GM19452 (cell line): ENCODE measurements around the gene NCBP3.
"Not testable (repeated sequence)": the region's sequence is repeated elsewhere in the genome, so short reads cannot be mapped to it uniquely, and the experiment has no call there.

Experiments
- ATAC-seq: cut with Tn5 transposase; IDR thresholded peaks from one replicate; pipeline ENCODE4 v1.9.1; 2021; ENCODE audit not compliant: unreplicated experiment

Gene NCBP3

DNA sequence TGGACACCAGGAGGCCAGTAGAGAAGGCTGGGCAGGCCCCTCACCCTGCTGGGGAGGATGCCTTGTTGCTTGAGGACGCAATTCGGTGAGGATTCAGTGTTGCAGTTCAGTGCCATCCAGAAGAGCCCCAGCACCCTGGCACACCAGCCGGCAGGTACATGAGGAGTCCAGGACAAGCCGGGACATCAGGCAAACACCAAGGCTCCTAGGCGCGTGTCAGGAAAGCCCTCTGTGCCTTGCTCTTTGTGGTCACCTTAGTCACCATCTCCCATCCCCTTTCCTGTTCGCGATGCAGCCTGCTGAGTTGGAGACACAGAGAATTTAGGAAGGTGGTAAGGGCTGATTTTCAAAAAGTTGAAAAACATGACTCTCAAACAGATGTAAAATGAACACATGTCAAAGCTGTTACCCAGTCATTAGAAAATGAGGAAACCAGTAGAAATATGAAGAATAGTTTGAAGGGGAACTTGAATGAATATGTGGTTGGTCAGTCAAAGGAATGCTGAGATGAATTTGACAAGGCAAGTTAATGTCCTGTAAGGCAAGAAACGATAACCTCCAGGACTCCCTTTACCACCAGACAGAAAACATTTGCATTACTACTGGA is 2.3 kb upstream of the NCBP3 start:
- no peak for ATAC-seq

DNA sequence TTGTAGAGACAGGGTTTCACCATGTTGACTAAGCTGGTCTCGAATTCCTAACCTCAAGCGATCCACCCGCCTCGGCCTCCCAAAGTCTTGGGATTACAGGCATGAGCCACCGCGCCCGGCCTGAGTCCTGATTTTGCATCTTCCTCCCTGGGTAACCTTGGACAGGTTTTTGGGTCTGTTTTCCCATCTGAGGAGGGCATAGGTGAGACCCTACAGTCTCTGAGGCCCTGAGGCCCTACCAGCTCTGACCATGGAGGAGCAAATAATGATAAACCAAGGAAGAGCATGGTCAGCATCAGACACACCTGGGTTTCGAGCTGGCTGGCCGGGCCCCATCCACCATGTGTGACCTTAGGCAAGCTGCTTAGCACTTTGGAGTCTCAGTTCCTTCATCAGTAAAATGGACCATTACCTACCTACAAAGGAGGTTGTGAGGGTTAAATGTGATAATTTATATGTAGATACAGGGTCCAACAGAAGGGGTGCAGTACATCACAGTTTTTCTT is 1.2 kb upstream of the NCBP3 start:
- ATAC-seq: no peak

DNA sequence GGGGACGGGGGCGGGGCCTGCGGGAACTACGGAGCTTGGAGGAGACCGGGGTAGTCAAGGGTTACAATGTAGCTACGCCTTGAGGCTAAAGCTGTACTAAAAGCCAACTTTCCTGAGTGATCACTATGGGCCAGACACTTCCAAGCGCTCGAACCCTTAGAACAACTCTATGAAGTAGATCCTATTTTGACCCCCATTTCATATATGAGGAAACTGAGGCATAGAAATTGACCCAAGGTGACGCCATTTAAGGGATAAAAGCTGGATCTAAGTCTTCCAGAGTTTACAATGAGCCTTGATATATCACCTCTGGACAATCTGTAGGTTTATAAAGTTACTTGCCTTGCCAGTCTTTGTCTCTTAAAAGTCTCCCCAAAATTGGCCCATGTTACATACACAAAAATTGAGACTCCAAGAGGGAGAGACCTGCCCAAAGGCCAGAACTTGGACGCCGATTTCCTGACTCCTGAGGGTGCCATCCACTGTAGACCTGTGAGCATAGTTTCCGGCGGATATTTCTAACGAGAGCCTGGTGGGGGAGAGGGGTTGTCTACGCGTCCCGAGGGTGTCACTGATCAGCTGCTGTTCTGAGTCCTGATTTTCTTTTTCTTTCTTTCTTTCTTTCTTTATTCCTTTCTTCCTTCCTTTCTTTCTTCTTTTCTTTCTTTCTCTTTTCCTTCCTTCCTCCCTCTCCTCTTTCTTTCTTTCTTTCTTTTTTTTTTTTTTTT is 555 bp upstream of the NCBP3 start:
- ATAC-seq: no peak

DNA sequence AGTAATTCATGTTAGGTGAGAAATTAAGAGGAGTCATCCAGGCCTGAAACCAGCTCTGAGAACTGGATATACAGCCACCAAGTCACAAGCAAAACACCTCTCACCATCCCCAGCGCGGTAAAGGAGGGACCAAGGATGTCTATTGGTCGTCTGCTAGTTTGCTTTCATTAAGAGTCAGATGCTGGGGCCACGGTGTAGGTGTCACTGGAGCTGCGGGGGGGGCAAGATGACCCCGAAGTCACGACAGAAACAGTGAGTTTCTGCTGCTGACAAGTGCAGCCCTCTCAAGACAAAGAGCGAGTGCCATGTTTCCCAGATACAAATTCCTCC is 790 bp downstream of the NCBP3 start:
- ATAC-seq: no peak

DNA sequence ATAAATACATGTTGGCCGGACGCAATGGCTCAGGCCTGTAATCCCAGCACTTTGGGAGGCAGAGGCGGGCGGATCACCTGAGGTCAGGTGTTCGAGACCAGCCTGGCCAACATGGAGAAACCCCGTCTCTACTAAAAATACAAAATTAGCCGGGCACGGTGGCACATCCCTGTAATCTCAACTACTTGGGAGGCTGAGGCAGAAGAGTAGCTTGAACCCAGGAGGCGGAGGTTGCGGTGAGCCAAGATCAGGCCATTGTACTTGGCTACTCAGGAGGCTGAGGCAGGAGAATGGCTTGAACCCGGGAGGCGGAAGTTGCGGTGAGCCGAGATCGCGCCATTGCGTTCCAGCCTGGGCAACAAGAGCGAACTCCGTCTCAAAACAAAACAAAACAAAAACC is 1.5 kb downstream of the NCBP3 start:
- ATAC-seq: not testable (repeated sequence)

DNA sequence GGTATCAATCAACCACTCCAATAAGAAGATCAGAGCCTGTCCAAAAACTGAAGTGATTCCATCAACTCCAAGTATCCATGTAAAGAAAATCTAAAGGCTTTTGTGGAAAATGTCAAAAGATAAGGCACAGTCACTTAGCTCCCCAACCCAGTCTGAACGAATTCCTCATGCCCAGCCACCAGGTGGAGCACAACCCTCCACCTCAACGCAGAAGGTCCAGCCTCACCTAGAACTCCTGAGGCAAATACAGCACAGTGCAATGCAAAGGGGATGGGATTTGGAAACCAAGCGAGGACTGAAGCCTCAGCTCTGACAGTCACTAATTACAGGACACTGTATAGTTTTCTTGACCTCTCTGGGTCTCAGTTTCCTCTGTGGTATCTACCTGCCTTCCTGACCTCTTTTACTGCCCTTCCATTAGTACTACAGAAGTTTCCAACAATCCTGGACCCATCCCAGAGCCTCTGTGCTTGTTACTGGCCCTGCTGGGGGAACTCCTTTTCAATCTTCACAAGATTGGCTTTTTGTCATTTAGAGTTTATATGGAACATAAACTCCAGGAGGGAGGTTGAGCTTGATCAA is 2.0 kb downstream of the NCBP3 start:
- no peak for ATAC-seq

DNA sequence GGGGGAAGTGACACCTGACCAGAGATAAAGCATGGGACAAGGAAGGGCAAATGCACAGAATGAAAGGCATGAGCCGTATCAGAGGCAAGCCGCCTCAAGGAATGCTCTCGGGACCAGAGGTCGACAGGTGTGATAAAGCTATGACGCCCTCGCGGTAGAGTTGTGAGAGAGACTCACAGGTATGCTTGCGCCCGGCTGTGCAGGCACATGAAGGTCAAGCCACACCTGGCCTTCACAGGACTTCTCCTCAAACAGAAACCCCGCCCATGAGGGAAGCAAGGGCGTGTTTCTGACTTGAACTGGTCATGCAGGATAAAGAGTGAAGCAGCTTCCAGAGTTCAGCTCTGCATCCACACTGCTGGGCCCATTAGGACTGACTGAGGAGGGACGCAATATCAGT is 7.8 kb downstream of the NCBP3 start:
- no peak for ATAC-seq

DNA sequence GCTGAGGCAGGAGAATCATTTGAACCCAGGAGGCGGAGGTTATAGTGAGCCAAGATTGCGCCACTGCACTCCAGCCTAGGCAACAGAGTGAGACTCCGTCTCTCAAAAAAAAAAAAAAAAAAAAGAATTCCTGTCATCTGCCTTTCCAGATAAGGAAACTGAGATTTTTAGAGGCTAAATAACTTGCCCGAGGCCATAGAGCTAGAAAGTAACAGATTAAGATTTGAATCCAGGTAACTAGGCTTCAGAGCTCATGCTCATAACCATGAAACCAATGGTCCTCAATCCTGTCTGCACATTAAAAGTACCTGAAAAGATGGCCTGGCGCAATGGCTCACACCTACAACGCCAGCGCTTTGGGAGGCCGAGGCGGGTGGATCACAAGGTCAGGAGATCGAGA is 9.5 kb downstream of the NCBP3 start:
- ATAC-seq: no peak

DNA sequence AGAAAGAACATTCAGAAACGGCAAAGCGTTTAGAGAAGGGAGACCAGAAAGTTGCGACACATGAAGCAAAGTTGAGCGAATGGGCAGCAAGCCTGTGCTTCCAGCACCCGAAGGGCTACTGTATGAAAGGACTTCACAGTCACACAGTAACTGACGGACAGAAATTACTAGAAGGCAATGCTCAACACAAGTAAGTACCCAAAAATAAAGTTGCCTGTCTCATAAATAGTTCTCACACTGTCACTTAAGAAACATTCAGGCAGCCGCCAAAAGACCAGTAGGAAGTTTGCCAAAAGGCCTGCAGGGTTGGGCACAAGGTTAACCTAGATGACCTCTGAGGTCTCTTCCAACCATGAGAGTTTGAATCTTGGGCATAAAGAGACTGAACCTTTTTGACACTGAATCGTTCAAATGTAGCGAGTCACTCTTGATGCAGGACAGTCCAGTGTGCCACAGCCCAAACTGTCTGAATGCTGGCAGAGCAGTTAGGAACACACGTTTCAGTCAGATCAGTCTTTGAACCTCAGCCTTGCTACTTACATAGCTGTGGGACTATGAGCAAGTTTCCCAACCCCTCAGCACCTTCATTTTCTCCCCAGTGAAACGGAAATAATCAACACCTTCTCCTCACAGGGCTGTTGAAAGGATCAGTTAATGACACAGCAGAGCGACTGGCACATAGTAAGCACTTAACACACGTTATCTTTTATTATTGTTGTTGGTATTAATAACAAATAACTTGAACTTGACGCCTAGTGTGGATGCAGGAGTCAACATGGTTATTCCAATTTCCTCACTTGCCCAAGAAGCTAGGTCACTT is 10.4 kb downstream of the NCBP3 start:
- no peak for ATAC-seq

DNA sequence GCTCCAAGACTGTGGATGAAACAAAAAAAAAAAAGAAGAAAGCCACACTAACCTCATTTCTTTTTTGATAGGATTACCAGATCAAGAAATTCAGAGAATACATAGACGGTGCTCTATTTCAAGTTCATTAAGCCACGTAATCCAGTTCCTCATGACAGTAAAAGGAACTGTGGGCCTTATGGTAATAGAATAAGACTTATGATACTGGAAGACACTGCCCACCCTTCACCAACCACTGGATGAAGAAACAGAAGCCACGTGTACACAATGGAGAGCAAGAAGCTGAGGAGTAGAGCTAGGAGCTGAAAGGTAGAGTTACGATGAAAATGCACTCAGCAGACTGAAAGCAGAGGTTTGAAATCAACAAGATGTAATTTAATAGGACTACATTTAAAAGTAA is 11.2 kb downstream of the NCBP3 start:
- no peak for ATAC-seq

DNA sequence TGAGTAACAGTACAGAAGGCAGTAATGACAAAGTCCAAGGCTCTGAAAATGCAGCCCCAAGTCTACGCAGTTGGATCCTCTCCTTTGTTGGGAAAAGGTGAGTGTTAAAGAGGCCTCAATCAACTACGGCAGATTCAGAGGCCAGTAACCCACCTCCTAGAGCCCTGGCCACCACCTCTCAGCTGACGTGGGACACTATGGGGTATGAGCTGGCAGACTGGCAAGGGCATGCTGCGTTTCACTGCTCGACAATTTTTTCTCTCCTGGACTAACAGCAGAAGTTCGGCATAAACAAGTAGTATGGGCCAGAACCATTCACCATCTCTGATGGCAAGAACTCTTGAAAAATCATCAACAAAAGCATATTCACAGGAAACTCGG is 17.2 kb downstream of the NCBP3 start:
- no peak for ATAC-seq

DNA sequence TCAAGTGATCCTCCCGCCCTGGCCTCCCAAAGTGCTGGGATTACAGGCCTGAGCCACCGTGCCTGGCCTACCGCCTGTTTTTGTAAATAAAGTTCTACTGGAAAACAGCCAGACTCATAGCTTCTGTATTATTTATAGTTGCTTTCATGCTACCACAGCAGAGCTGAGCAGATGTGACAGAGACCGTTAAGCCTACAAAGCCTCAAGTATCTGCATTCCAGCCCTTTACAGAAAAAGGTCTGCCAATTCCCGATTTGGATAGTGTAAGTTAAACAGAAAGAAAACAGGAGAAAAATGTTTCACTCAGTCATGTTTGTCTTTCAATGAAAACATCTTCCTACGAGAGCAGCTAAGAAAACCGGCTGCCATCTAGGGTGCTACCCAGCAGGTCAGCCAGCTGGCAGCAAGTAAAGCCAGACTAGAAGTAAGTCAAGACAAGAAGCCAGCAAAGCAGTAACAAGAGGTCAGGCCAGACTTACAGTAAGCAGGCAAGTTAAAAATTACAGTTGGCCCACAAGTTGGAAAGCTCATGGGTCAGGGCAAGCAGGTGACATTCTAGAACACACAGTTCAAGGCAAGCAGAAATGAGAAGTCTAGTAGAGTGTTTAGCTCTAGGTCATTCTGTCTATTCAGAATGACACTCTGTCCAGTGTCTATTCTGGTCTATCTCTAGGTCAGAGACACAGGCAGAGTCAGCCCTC is 17.7 kb downstream of the NCBP3 start:
- no peak for ATAC-seq

DNA sequence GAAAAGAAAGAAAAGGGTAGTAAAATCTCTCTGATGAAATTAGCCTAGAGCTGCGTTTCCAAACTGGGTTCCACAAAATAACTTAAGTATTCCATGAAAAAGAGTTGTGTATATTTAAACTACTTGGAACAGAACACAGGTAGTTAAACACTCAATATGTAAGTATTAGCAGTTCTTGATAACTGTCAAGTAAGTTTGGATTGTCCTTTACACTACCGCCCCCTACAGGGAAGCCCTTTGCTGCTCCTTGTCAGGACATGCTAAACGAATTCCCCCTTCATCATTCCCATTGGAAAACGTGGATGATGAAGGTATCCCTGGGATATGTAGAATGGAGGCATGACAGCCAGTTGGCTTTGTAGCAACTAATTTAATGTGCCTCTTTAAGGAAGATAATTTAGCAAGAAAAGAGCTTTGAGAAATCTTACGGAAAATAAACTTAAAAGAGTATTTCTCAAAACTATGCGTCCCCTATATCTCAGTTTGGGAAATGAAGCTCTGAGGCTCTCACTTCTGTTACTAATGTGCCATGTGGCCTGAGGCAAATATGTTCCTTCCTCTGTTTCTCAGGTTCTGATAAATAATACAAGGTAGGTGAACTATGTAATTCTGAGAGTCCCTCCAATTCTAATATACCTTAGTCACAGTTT is 18.8 kb downstream of the NCBP3 start:
- ATAC-seq: no peak

DNA sequence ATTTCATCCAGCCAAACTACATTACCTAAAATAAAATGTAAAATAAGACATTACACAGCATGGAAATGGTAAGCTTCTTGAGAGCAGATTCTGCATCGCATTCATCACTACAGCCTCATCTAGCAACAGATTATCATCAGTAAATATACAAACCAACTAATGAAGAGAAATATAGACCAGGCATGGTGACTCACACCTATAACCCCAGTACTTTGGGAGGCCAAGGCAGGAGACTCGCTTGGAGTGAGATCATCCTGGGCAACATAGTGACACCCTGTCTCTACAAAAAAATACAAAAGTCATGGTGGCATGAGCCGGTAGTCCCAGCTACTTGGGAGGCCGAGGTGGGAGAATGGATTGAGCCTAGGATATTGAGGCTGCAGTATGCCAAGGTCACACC is 19.9 kb downstream of the NCBP3 start:
- ATAC-seq: no peak

DNA sequence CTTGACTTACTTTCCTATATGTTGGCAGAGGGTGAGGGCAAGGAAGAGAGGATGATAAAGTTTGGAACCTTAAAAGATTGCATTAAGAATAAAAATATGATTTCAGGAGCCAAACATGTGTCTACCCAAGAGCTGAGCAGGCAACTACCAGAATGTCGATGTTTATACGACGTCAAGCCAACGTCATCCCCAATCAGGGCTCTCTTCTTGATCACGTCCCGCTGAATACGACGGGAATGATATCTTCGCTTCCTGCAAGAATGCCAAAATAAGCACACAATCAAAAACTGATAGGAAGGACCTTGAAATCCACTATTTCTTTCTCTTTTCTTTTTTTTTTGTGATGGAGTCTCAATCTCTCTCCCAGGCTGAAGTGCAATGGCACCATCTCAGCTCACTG is 24.9 kb downstream of the NCBP3 start:
- ATAC-seq: no peak

DNA sequence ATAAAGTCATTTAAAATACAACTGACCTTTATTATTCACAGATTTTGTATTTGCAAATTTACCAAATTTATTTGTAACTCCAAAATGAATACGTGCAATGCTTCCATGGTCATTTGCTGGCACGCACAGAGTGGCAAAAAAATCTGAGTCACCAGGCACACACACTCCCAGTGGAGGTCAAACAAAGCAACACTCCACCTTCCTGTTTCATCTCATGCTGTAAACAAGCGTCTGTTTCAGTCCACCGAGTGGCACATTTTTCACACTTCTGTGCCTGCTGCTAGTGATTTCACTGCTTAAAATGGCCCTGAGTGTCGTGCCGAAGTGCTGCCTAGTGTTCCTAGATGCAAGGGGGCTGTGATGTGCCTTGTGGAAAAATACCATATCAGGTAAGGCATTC is 27.3 kb downstream of the NCBP3 start:
- ATAC-seq: no peak

DNA sequence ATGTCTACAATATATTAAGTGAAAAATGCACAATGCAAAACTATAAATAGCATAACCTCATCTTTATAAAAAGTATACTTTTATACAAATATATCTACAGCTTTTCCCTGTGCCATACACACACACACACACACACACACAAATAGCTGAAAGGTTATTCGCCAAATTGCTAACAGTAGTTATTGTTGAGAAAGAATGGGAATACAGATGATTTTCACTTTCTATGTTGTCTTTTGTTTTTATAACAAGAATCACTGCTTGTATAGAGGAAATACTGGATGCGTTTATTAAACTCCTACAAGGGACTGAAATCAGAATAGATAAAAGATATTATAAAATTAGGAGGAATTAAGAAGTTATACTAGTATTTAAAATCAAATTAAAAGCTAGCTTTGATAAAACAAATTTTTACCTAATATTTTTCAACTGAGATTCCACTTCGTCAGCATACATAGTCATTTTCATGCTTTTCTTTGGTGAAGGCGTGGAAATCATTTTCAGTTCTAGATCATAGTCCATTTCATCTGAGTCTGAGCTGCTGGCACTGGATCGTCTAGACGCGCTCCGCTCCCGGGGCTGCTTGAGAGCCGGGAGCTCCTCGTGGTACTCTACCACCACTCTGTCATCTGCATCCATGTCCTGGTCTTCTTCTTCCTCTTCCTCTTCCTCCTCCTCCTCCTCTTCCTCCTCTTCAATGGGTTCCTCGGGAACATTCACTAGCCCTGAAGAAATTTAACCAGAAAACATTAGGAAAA is 28.0 kb downstream of the NCBP3 start:
- ATAC-seq: no peak

DNA sequence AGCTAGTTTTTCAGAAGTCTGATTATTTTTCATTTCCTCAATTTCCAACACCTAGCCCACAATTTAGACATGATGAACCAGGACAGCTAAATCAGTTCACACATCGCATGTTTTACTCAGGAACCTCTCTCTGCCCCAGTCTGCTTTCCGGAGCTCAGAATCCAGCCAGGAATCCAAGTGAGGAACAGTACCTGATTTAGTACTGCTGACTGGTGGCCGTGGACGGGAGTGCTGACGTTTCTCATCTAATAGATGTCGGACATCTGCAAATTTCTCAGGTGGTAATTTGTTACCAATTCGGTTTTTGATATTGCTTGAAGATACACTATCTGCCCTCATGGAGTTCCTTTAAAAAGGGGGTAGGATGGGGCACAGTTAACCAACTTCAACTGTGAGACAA is 30.1 kb downstream of the NCBP3 start:
- ATAC-seq: no peak

DNA sequence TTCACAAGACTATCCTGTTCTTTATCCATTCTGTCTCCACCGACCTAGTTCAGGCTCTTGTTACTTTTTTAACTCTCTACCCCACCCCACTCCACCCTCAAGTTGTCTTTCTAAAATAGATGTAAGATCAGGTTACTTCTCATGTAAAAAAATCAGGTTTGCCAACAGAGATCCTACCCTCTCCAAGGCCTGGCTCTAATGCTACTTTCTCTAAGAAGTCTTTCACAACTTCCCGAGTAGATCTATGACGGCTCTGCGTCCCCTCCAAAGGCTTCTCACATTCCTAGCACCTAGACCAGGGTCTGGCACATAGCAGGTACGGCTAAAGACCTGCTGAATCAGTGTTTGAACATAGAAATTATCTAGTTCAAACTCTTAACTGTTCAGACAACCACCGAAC is 30.9 kb downstream of the NCBP3 start:
- no peak for ATAC-seq

DNA sequence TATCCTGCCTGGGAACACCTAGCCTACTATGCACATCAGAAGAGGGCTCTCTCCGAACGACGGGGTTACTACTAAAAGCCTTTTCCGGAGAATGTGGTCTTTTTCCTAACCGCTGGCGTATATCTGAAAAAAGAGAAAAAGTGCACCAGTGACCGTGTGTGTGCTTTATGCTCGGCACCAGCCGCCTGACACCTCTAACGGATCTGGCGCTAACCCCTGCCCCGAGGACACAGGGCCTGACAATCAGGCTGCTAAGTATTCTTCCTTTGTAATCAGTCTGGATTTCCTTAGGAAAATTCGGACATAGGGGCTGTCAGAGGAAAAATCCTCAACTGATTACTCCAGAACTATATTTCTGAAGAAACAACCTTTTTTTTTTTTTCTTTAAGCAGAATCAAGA is 31.7 kb downstream of the NCBP3 start:
- no peak for ATAC-seq
